GM12878 (cell line): ENCODE data around the gene CSMD2. TPM values are rescaled to one million over a fixed set of nuclear protein-coding genes. Genes with fewer than 3 reads are reported as not detected.

ENCODE experiments used
- ATAC-seq: fragments of 200-7000 bp; cut with Tn5 transposase; 3 replicates; pipeline ENCODE4 v1.9.1; 2020; ENCODE audit warnings: mild to moderate bottlenecking, moderate library complexity
- BruUV-seq: library from RNA; stranded (reverse); fragments of 400-500 nt; replicated peaks from 2 replicates; lab custom pipeline; 2021; lab: Mats Ljungman, UMichigan
- CTCF ChIA-PET: fragments of 300-600 bp; sonication (Branson Sonifier 250); formaldehyde crosslinking; extraction: SDS; loops from one replicate; lab custom pipeline; 2021; ENCODE audit warnings: inconsistent platforms; lab: Yijun Ruan, JAX
- POLR2A ChIA-PET: fragments of 350-600 bp; formaldehyde crosslinking; extraction: SDS; loops from one replicate; lab custom pipeline; 2021; ENCODE audit warnings: inconsistent platforms; lab: Charles Lee
- RAD21 ChIA-PET: fragments of 300-600 bp; sonication (Branson Sonifier 250); formaldehyde crosslinking; loops from one replicate; lab custom pipeline; 2023; ENCODE audit warnings: antibody characterized with exemption; ENCODE audit not compliant: unreplicated experiment; lab: Charles Lee
- SMC1A ChIA-PET: fragments of 300-600 bp; sonication (Branson Sonifier 250); formaldehyde crosslinking; loops from one replicate; lab custom pipeline; 2023; ENCODE audit not compliant: unreplicated experiment, uncharacterized antibody; lab: Charles Lee
- DNase-seq: peaks from one replicate; pipeline ENCODE4 v3.0.0-alpha.2; 2011; ENCODE audit warnings: low read depth, low spot score
- FAIRE-seq: peaks from 3 replicates; lab custom pipeline; 2011; peaks lifted over from hg19 to GRCh38; lab: Jason Lieb, UNC
- H2AFZ ChIP-seq: 2 replicates; pipeline ENCODE4 v1.6.0; 2011; ENCODE audit warnings: low read depth, low read length, control low read depth; ENCODE audit not compliant: control insufficient read depth
- H3K27ac ChIP-seq: 2 replicates; pipeline ENCODE4 v1.5.1; 2011; ENCODE audit warnings: control low read depth; ENCODE audit not compliant: control insufficient read depth, insufficient read depth
- H3K27me3 ChIP-seq, 2 experiments: replicated peaks in 1 of 2; 2 replicates each; pipeline versions ENCODE4 v1.6.0 to v1.6.1; 2011; ENCODE audit warnings: low read length in 1 of 2; ENCODE audit not compliant: control insufficient read depth in 2 of 2, insufficient read depth in 2 of 2
- H3K36me3 ChIP-seq, 2 experiments: 2 replicates each; pipeline ENCODE4 v1.5.1; 2011; ENCODE audit warnings: low read length in 1 of 2; ENCODE audit not compliant: control insufficient read depth in 2 of 2, insufficient read depth in 2 of 2
- H3K4me1 ChIP-seq: 2 replicates; pipeline ENCODE4 v1.6.1; 2011; ENCODE audit warnings: mild to moderate bottlenecking, low read length, moderate library complexity, mixed read lengths; ENCODE audit not compliant: control insufficient read depth, insufficient read depth
- H3K4me2 ChIP-seq: 2 replicates; pipeline ENCODE4 v1.6.0; 2011; ENCODE audit warnings: control low read depth; ENCODE audit not compliant: control insufficient read depth, insufficient read depth
- H3K4me3 ChIP-seq: fragments of 200-600 bp; sonication (generic); 2 replicates; pipeline ENCODE4 v1.5.1; 2016
- H3K79me2 ChIP-seq: 2 replicates; pipeline ENCODE4 v1.6.0; 2011; ENCODE audit warnings: low read length; ENCODE audit not compliant: control insufficient read depth, insufficient read depth
- H3K9ac ChIP-seq: 2 replicates; pipeline ENCODE4 v1.8.0; 2011; ENCODE audit warnings: low read length, control low read depth, mixed read lengths; ENCODE audit not compliant: control insufficient read depth, insufficient read depth
- H3K9me3 ChIP-seq: replicated peaks from 3 replicates; pipeline ENCODE4 v1.5.1; 2011; ENCODE audit warnings: mild to moderate bottlenecking, low read length; ENCODE audit not compliant: control insufficient read depth, insufficient read depth
- H4K20me1 ChIP-seq: 2 replicates; pipeline ENCODE4 v1.6.0; 2011; ENCODE audit not compliant: control insufficient read depth, insufficient read depth
- BACH1 ChIP-seq: fragments of 450-650 bp; IDR thresholded peaks from 2 replicates; pipeline ENCODE4 v1.6.1; 2017; ENCODE audit warnings: mild to moderate bottlenecking, borderline replicate concordance
- HDGF ChIP-seq: fragments of 450-650 bp; IDR thresholded peaks from 2 replicates; pipeline ENCODE4 v1.6.1; 2016; ENCODE audit warnings: antibody characterized with exemption
- JUND ChIP-seq: IDR thresholded peaks from 2 replicates; pipeline ENCODE4 v1.6.1; 2012; ENCODE audit warnings: low read depth, mild to moderate bottlenecking, low read length, improper control_type of control experiment, moderate library complexity
- NFIC ChIP-seq: IDR thresholded peaks from 2 replicates; pipeline ENCODE4 v1.6.1; 2012; ENCODE audit warnings: low read depth, mild to moderate bottlenecking, inconsistent platforms, low read length, moderate library complexity
- POLR2A ChIP-seq: IDR thresholded peaks from 2 replicates; pipeline ENCODE4 v1.6.1; 2011; ENCODE audit warnings: low read depth, mild to moderate bottlenecking, low read length
- RFX5 ChIP-seq: IDR thresholded peaks from 2 replicates; pipeline ENCODE4 v1.6.1; 2011; ENCODE audit warnings: low read depth, low read length, improper control_type of control experiment
- SKIL ChIP-seq: fragments of 450-650 bp; IDR thresholded peaks from 2 replicates; pipeline ENCODE4 v1.6.1; 2017; ENCODE audit warnings: mild to moderate bottlenecking, low read depth, inconsistent platforms; ENCODE audit not compliant: poor library complexity, severe bottlenecking
- SMAD1 ChIP-seq: fragments of 450-650 bp; IDR thresholded peaks from 2 replicates; pipeline ENCODE4 v1.6.1; 2018; ENCODE audit warnings: mild to moderate bottlenecking, low read depth; ENCODE audit not compliant: partially characterized antibody
- STAT3 ChIP-seq: IDR thresholded peaks from 2 replicates; pipeline ENCODE4 v1.6.1; 2011; ENCODE audit warnings: low read depth, low read length, improper control_type of control experiment
- ZBTB4 ChIP-seq: fragments of 450-650 bp; formaldehyde crosslinking; IDR thresholded peaks from 2 replicates; pipeline ENCODE4 v1.4.0; 2022; ENCODE audit warnings: mild to moderate bottlenecking, moderate library complexity
- WGBS: methylation state at CpG from one replicate; pipeline ENCODE4 v1.1.6; 2016; ENCODE audit warnings: low lambda C conversion rate; ENCODE audit not compliant: insufficient replicate concordance, insufficient coverage; ENCODE audit errors: missing lambda C conversion rate; 5-methylcytosine and 5-hydroxymethylcytosine counted together
- in situ Hi-C: fragments of 300-500 bp; cut with MboI; formaldehyde crosslinking; loops from 9 replicates; pipeline ENCODE4 v1.14.3; 2018; ENCODE audit warnings: mixed read lengths
- intact Hi-C: fragments of 100-400 bp; cut with micrococcal nuclease; formaldehyde crosslinking; loops from one replicate; pipeline ENCODE4 v1.14.2; 2022; ENCODE audit not compliant: unreplicated experiment
- polyA plus RNA-seq, 11 experiments: library from polyadenylated mRNA; depleted of rRNA in 4 of 11; unstranded in 6 of 11; stranded (reverse) in 5 of 11; fragments of >200 nt; fragmentation: Nextera tagmentation in 4 of 11; fragmentation: Illumina TruSeq in 1 of 11; extraction: Ambion mirVana in 4 of 11; extraction: Trizol in 1 of 11; gene quantifications; 1 replicate in 1 of 11; 2 replicates in 10 of 11; pipeline versions ENCODE4 v1.2.1 to v1.2.3, GENCODE V29; 2011 to 2016; ENCODE audit warnings: inconsistent platforms in 2 of 11, missing spikeins in 2 of 11, low read depth in 1 of 11
- total RNA-seq, 4 experiments: library from RNA; depleted of rRNA in 3 of 4; stranded (reverse); fragments of >200 nt in 3 of 4; fragmentation: Illumina TruSeq in 1 of 4; extraction: Trizol in 1 of 4; gene quantifications; 2 replicates each; pipeline versions ENCODE4 v1.2.1 to v1.2.3, GENCODE V29; 2013 to 2021
- TF ChIP-seq, protein P1 (sequence below): fragments of 450-650 bp; IDR thresholded peaks from 2 replicates; pipeline ENCODE4 v1.6.1; 2017; ENCODE audit warnings: mild to moderate bottlenecking, moderate library complexity
- TF ChIP-seq, protein P2 (sequence below): fragments of 450-650 bp; conservative IDR thresholded peaks from 2 replicates; pipeline ENCODE4 v1.6.1; 2017; ENCODE audit warnings: mild to moderate bottlenecking, moderate library complexity

CSMD2 gene
- total and polyA plus RNA-seq, 10 of the 15 experiments (the other 5 are each of a cell fraction or from before 2014, with no cell fraction given), result under 0.01 TPM; not detected in 9

- TF ChIP-seq ZBTB4 (CRISPR knock-in tag) (no peak), HDGF (no peak), SMAD1 (no peak)
- TF ChIP-seq, protein P1, sequence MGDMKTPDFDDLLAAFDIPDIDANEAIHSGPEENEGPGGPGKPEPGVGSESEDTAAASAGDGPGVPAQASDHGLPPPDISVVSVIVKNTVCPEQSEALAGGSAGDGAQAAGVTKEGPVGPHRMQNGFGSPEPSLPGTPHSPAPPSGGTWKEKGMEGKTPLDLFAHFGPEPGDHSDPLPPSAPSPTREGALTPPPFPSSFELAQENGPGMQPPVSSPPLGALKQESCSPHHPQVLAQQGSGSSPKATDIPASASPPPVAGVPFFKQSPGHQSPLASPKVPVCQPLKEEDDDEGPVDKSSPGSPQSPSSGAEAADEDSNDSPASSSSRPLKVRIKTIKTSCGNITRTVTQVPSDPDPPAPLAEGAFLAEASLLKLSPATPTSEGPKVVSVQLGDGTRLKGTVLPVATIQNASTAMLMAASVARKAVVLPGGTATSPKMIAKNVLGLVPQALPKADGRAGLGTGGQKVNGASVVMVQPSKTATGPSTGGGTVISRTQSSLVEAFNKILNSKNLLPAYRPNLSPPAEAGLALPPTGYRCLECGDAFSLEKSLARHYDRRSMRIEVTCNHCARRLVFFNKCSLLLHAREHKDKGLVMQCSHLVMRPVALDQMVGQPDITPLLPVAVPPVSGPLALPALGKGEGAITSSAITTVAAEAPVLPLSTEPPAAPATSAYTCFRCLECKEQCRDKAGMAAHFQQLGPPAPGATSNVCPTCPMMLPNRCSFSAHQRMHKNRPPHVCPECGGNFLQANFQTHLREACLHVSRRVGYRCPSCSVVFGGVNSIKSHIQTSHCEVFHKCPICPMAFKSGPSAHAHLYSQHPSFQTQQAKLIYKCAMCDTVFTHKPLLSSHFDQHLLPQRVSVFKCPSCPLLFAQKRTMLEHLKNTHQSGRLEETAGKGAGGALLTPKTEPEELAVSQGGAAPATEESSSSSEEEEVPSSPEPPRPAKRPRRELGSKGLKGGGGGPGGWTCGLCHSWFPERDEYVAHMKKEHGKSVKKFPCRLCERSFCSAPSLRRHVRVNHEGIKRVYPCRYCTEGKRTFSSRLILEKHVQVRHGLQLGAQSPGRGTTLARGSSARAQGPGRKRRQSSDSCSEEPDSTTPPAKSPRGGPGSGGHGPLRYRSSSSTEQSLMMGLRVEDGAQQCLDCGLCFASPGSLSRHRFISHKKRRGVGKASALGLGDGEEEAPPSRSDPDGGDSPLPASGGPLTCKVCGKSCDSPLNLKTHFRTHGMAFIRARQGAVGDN, result no peak
Observed at GRCh38 chr1:33497410-33497809, 667.6 kb downstream of the CSMD2 start (continued).

DNA sequence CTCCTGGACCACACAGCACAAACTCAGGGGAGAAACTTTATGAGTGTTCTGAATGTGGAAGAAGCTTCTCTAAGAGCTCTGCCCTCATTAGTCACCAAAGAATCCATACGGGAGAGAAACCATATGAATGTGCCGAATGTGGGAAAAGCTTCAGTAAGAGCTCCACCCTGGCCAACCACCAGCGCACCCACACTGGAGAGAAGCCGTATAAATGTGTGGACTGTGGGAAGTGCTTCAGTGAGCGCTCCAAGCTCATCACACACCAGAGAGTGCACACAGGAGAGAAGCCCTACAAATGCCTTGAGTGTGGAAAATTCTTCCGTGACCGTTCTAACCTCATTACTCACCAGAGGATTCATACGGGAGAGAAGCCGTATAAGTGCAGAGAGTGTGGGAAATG, 670.1 kb downstream of the CSMD2 start:
- RAD21 ChIA-PET, result no interaction called here
- TF ChIP-seq HDGF, result no peak
- TF ChIP-seq POLR2A, result no peak
- no peak for TF ChIP-seq BACH1
- no peak for TF ChIP-seq STAT3
- TF ChIP-seq SKIL, result no peak
- TF ChIP-seq NFIC, result no peak
- TF ChIP-seq, protein P2, sequence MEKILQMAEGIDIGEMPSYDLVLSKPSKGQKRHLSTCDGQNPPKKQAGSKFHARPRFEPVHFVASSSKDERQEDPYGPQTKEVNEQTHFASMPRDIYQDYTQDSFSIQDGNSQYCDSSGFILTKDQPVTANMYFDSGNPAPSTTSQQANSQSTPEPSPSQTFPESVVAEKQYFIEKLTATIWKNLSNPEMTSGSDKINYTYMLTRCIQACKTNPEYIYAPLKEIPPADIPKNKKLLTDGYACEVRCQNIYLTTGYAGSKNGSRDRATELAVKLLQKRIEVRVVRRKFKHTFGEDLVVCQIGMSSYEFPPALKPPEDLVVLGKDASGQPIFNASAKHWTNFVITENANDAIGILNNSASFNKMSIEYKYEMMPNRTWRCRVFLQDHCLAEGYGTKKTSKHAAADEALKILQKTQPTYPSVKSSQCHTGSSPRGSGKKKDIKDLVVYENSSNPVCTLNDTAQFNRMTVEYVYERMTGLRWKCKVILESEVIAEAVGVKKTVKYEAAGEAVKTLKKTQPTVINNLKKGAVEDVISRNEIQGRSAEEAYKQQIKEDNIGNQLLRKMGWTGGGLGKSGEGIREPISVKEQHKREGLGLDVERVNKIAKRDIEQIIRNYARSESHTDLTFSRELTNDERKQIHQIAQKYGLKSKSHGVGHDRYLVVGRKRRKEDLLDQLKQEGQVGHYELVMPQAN, result no peak
- TF ChIP-seq JUND, result no peak
- TF ChIP-seq RFX5, result no peak

More for the DNA sequence above, 670.1 kb downstream of the CSMD2 start:
- SMC1A ChIA-PET, result interaction anchor here (1.1 kb wide), 1 partner anchor 18 kb away, joined by 3 read pairs; no protein-coding TSS in a partner anchor
- Histone ChIP-seq H3K9ac (no peak overlapping the region), H3K27ac (no peak overlapping the region), H3K4me1 (no peaks in the 10 kb centered on the region), H3K4me3 (no peak overlapping the region), H3K27me3 (no peaks in the 10 kb centered on the region), H4K20me1 (no peaks in the 10 kb centered on the region), H2AFZ (no peak overlapping the region), H3K36me3 (peaks cover 0 to 20% of the 10 kb centered on the region in 2 experiments; a peak in 2 of 4 replicates), H3K4me2 (no peak overlapping the region), H3K79me2 (no peaks in the 10 kb centered on the region), H3K9me3 (peaks cover 30% of the 10 kb centered on the region)
- POLR2A ChIA-PET, result no interaction called here
- in situ Hi-C loops (no loop called here), intact Hi-C loops (no loop called here)
- DNase-seq (no peak), FAIRE-seq (no peak), ATAC-seq (no peak)
- BruUV-seq, result no TSS peak
- CTCF ChIA-PET, result no interaction called here
- 98% methylated on average over 9 of the region's 9 CpGs for WGBS
